ENCODE measurements around the gene LINGO4. TPM values are rescaled to one million over a fixed set of nuclear protein-coding genes. Genes with fewer than 3 reads are reported as not detected.

The LINGO4 gene
- total RNA-seq: under 1 TPM in 1 of 4 donors, not detected in 3; 0.19 TPM

DNA sequence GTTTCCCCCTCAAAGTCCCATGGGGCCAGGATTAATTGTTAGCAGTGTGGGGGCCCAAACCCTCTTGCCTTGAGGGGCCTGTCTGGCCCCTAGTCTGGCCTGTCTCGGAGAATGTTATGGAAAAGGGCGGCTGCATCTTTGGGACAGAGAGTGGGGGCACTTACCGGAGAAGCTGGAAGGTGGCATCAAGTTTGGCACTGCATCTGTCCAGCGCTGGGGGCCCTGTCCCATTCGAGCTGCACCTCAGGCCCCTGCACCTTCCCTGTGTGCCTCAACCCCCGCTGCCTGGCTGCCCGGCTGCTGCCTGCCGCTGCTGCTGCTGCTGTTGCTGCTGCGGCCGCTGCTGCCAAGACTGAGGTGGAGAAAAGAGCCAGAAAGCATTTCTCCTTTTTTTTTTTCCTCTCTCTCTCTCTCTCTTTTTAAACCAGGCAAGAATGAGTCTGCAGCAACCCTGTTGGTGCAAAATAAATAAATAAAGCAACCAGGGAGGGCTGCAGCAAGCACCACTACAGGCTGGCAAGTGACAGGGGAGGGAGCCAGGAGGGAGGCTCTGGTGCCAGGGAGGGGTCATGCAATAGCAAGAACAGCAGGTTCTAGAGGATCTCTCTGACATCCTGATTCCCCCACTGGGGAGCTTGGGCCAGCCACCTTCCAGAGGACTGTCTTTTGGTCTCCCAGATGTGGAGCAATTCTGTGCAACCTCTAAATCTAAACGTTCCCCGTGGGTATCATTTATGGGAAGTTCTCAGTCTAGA is at the start of gene LINGO4:
TSS of gene LINGO4 (minus strand) at position 354 of the 755 bp plus-strand sequence. CDS start 2,715 bp downstream, outside the sequence.
- no peak for ATAC-seq (ENCODE audit: low FRiP score)
- no peak for DNase-seq (ENCODE audit: low spot score)
- TF ChIP-seq, protein P1, sequence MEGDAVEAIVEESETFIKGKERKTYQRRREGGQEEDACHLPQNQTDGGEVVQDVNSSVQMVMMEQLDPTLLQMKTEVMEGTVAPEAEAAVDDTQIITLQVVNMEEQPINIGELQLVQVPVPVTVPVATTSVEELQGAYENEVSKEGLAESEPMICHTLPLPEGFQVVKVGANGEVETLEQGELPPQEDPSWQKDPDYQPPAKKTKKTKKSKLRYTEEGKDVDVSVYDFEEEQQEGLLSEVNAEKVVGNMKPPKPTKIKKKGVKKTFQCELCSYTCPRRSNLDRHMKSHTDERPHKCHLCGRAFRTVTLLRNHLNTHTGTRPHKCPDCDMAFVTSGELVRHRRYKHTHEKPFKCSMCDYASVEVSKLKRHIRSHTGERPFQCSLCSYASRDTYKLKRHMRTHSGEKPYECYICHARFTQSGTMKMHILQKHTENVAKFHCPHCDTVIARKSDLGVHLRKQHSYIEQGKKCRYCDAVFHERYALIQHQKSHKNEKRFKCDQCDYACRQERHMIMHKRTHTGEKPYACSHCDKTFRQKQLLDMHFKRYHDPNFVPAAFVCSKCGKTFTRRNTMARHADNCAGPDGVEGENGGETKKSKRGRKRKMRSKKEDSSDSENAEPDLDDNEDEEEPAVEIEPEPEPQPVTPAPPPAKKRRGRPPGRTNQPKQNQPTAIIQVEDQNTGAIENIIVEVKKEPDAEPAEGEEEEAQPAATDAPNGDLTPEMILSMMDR (IDR thresholded peaks at IDR 0.05): no peak

- no peak for DNase-seq (ENCODE audit: low spot score)
- TF ChIP-seq, protein P1 (IDR thresholded peaks at IDR 0.05): no peak
- no peak for ATAC-seq (ENCODE audit: low FRiP score)
Observed at GRCh38 chr1:151854658-151855057, 49.4 kb upstream of the LINGO4 start.

DNA sequence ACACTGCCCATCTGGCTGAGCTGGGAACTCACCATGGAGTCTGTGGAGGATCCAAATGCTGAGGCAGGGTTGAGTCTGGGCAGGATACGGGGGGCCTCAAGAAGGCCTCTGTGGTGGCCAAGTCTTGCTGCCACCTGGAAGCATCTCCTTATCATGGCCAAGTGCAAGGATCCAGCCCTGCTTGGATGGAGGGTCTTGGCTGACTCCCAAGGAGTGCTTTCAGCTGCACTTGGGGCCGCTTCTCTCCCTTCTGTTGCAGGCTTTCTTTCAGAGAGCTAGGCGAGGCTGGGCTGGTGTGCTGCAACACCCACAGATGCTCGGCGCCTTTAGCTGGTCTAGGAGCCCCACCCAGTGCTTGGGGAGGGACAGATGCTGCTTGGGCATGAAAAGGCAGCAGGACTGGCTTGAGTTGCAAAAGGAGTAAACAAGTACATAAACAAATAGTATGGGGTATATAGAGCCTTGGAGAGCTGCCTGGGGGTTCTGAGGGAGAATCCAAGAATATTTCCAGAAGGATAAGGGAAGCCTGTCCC is 48.3 kb upstream of the LINGO4 start, which contains the start of gene THEM5:
TSS of gene THEM5 (minus strand) at position 302 of the 533 bp plus-strand sequence. CDS start at position 155, 147 bp downstream.
- TF ChIP-seq, protein P1 (IDR thresholded peaks at IDR 0.05): no peak
- no peak for DNase-seq (ENCODE audit: low spot score)

GRCh38 chr1:151852733-151853132 is 47.5 kb upstream of the LINGO4 start:
- ATAC-seq (ENCODE audit: low FRiP score) (no peak), DNase-seq (ENCODE audit: low spot score) (no peak)
- TF ChIP-seq, protein P1 (IDR thresholded peaks at IDR 0.05): no peak

More for the DNA sequence above, 48.3 kb upstream of the LINGO4 start, which contains the start of gene THEM5:
- ATAC-seq (ENCODE audit: low FRiP score): no peak

GRCh38 chr1:151851886-151852285 is 46.7 kb upstream of the LINGO4 start:
- DNase-seq (ENCODE audit: low spot score): no peak

GRCh38 chr1:151849871-151850270 is 44.7 kb upstream of the LINGO4 start:
- TF ChIP-seq, protein P1 (IDR thresholded peaks at IDR 0.05): no peak
- no peak for DNase-seq (ENCODE audit: low spot score)
- ATAC-seq (ENCODE audit: low FRiP score): no peak

More at GRCh38 chr1:151851886-151852285, 46.7 kb upstream of the LINGO4 start:
- no peak for ATAC-seq (ENCODE audit: low FRiP score)
- TF ChIP-seq, protein P1 (IDR thresholded peaks at IDR 0.05): no peak
